Naive thymus-derived CD8-positive, alpha-beta T cell (primary cell): ENCODE results near the gene SPZ1. TPM values are rescaled to one million over a fixed set of nuclear protein-coding genes. Genes with fewer than 3 reads are reported as not detected.
"Not testable (repeated sequence)": the region's sequence is repeated elsewhere in the genome, so short reads cannot be mapped to it uniquely, and the experiment has no call there.

Experiments used
- ATAC-seq, 2 donors: fragments of 150-1000 bp; cut with Tn5 transposase in 1 of 2; sonication (Bioruptor Pico), chemical (Tn5 transposase) in 1 of 2; 1 replicate in 1 of 2; 2 replicates in 1 of 2; pipeline ENCODE4 v1.10.0; 2021; ENCODE audit warnings: mild to moderate bottlenecking in 2 of 2, moderate library complexity in 2 of 2
- POLR2A ChIA-PET: fragments of 350-600 bp; sonication (Branson Sonifier 250); formaldehyde crosslinking; loops from one replicate; lab custom pipeline; 2021; ENCODE audit warnings: antibody characterized with exemption; lab: Charles Lee
- DNase-seq, 10 donors: peaks; one replicate each; pipeline versions ENCODE4 v3.0.0 to v3.0.0-alpha.2; 2020 to 2022
- H3K27ac Mint-ChIP-seq, 10 donors: one replicate each; pipeline ENCODE4 v1.8.0; 2020 to 2022; ENCODE audit warnings: mild to moderate bottlenecking in 10 of 10, mixed read lengths in 10 of 10, moderate library complexity in 4 of 10, inconsistent platforms in 1 of 10
- H3K27me3 Mint-ChIP-seq, 5 donors: one replicate each; pipeline ENCODE4 v1.8.0; 2021 to 2022; ENCODE audit warnings: mixed read lengths in 5 of 5
- H3K36me3 Mint-ChIP-seq, 3 donors: one replicate each; pipeline ENCODE4 v1.8.0; 2020 to 2022; ENCODE audit warnings: mixed read lengths in 3 of 3, mild to moderate bottlenecking in 2 of 3, inconsistent platforms in 1 of 3
- H3K4me1 Mint-ChIP-seq, 4 donors: one replicate each; pipeline ENCODE4 v1.8.0; 2021 to 2022; ENCODE audit warnings: mixed read lengths in 4 of 4
- H3K4me3 Mint-ChIP-seq, 10 donors: one replicate each; pipeline ENCODE4 v1.8.0; 2020 to 2022; ENCODE audit warnings: mild to moderate bottlenecking in 10 of 10, mixed read lengths in 10 of 10, moderate library complexity in 6 of 10, inconsistent platforms in 1 of 10
- H3K9me3 Mint-ChIP-seq, 9 donors: one replicate each; pipeline ENCODE4 v1.8.0; 2020 to 2022; ENCODE audit warnings: mixed read lengths in 9 of 9, mild to moderate bottlenecking in 3 of 9, inconsistent platforms in 1 of 9, moderate library complexity in 1 of 9
- polyA plus RNA-seq, 3 donors: library from polyadenylated mRNA; unstranded; fragments of 300-500 nt; fragmentation: Illumina TruSeq; gene quantifications; one replicate each; pipeline ENCODE4 v1.2.3, GENCODE V29; 2021
- total RNA-seq, 8 experiments: library from RNA in 2 of 8; stranded (reverse) in 2 of 8; gene quantifications; one replicate each; pipeline ENCODE4 v1.2.3 and lab custom pipeline; 2021 to 2026

Gene SPZ1
- total RNA-seq (not detected), polyA plus RNA-seq (not detected), total RNA-seq (lab: John Stamatoyannopoulos, UW) (0 reads per million in 6 experiments)

- DNase-seq (no peak), ATAC-seq (no peak)
- POLR2A ChIA-PET: no interaction called here
- Mint-ChIP-seq H3K4me1 (no peaks in the 10 kb centered on the region), H3K4me3 (no peak within 1 kb of the TSS), H3K27ac (no peak within 1 kb of the TSS), H3K9me3 (peaks cover 0 to 14% (median 0%) of the 10 kb centered on the region in 9 donors), H3K27me3 (peaks cover 0 to 17% (median 7%) of the 10 kb centered on the region in 5 donors), H3K36me3 (peaks cover 0 to 7% (median 3%) of the 10 kb centered on the region in 3 donors)
Measured at GRCh38 chr5:80319702-80320101, at the start of gene SPZ1. Gene SPZ1 (plus strand): TSS chr5:80320002. CDS start chr5:80320216, 214 bp downstream.

- not testable (repeated sequence) for H3K36me3 Mint-ChIP-seq, H3K27me3 Mint-ChIP-seq, H3K9me3 Mint-ChIP-seq, DNase-seq
- Mint-ChIP-seq H3K4me3 (peak overlapping the region; percentile 16 to 88 (median 72)), H3K4me1 (peaks cover 21 to 55% (median 45%) of the 10 kb centered on the region in 4 donors), H3K27ac (peak overlapping the region; percentile 86 to 100 (median 96))
- POLR2A ChIA-PET: interaction anchor here (0.7 to 8.4 kb wide), 18 partner anchors 9 to 176 kb away, joined by 3 to 152 read pairs (median 3); partner anchors contain the start of gene SERINC5
- ATAC-seq: peak in 1 of 2 donors; percentile 22
Measured at GRCh38 chr5:80270543-80270942, 49.3 kb upstream of the SPZ1 start.

- Mint-ChIP-seq H3K9me3 (peaks cover 0 to under 1% (median 0%) of the 10 kb centered on the region in 9 donors), H3K4me1 (peaks cover 9 to 27% (median 21%) of the 10 kb centered on the region in 4 donors), H3K27ac (peak overlapping the region in 5 of 10 donors; percentile 1 to 86 (median 61)), H3K27me3 (no peaks in the 10 kb centered on the region), H3K4me3 (no peak overlapping the region), H3K36me3 (no peaks in the 10 kb centered on the region)
- ATAC-seq (peak; percentile 67 to 88), DNase-seq (peak in 7 of 10 donors; percentile 12 to 72 (median 45))
- POLR2A ChIA-PET: interaction anchor here (0.7 to 2.1 kb wide), 12 partner anchors 19 to 184 kb away, joined by 3 to 21 read pairs (median 4); partner anchors contain the start of gene SERINC5
Measured at GRCh38 chr5:80275347-80275746, 44.5 kb upstream of the SPZ1 start.

GRCh38 chr5:80276186-80276585 is 43.6 kb upstream of the SPZ1 start:
- Mint-ChIP-seq H3K4me1 (peaks cover 9 to 19% (median 15%) of the 10 kb centered on the region in 4 donors), H3K9me3 (no peaks in the 10 kb centered on the region), H3K27ac (peak overlapping the region in 3 of 10 donors; percentile 9 to 45 (median 39)), H3K4me3 (no peak overlapping the region), H3K36me3 (no peaks in the 10 kb centered on the region), H3K27me3 (no peaks in the 10 kb centered on the region)
- DNase-seq: no peak
- POLR2A ChIA-PET: interaction anchor here (0.7 to 1.9 kb wide), 4 partner anchors 22 to 185 kb away, joined by 3 to 21 read pairs (median 4); no protein-coding TSS in a partner anchor
- no peak for ATAC-seq

- ATAC-seq (no peak), DNase-seq (no peak)
- Mint-ChIP-seq H3K36me3 (no peaks in the 10 kb centered on the region), H3K9me3 (no peaks in the 10 kb centered on the region), H3K27me3 (no peaks in the 10 kb centered on the region), H3K27ac (peak overlapping the region in 1 of 10 donors; percentile 16), H3K4me3 (no peak overlapping the region), H3K4me1 (peaks cover 6 to 16% (median 9%) of the 10 kb centered on the region in 4 donors)
- POLR2A ChIA-PET: interaction anchor here (0.6 kb wide), 3 partner anchors 59 to 300 kb away, joined by 3 to 5 read pairs (median 4); no protein-coding TSS in a partner anchor
Measured at GRCh38 chr5:80277191-80277590, 42.6 kb upstream of the SPZ1 start.

- Mint-ChIP-seq H3K27ac (peak overlapping the region in 1 of 10 donors; percentile 25), H3K4me1 (peaks cover 8 to 23% (median 12%) of the 10 kb centered on the region in 4 donors), H3K9me3 (no peaks in the 10 kb centered on the region)
Measured at GRCh38 chr5:80282054-80282453, 37.7 kb upstream of the SPZ1 start.

GRCh38 chr5:80283360-80283759 is 36.4 kb upstream of the SPZ1 start:
- H3K9me3 Mint-ChIP-seq: no peaks in the 10 kb centered on the region
- no peaks in the 10 kb centered on the region for H3K27me3 Mint-ChIP-seq
- ATAC-seq (no peak), DNase-seq (no peak)
- peaks cover 8 to 23% (median 12%) of the 10 kb centered on the region in 4 donors for H3K4me1 Mint-ChIP-seq
- H3K36me3 Mint-ChIP-seq: no peaks in the 10 kb centered on the region
- no peak overlapping the region for H3K4me3 Mint-ChIP-seq
- POLR2A ChIA-PET: interaction anchor here (2.7 kb wide), 1 partner anchor 28 kb away, joined by 6 read pairs; the partner anchor contains the start of gene SERINC5
- no peak overlapping the region for H3K27ac Mint-ChIP-seq

More at GRCh38 chr5:80282054-80282453, 37.7 kb upstream of the SPZ1 start:
- Mint-ChIP-seq H3K36me3 (no peaks in the 10 kb centered on the region), H3K4me3 (no peak overlapping the region), H3K27me3 (no peaks in the 10 kb centered on the region)
- DNase-seq: no peak
- no peak for ATAC-seq
- POLR2A ChIA-PET: no interaction called here

- no peaks in the 10 kb centered on the region for H3K9me3 Mint-ChIP-seq
- peak overlapping the region in 9 of 10 donors; percentile 28 to 87 (median 55) for H3K27ac Mint-ChIP-seq
- ATAC-seq (peak; percentile 89 to 99), DNase-seq (peak in 4 of 10 donors; percentile 27 to 47 (median 38))
- H3K27me3 Mint-ChIP-seq: no peaks in the 10 kb centered on the region
- peaks cover 8 to 23% (median 12%) of the 10 kb centered on the region in 4 donors for H3K4me1 Mint-ChIP-seq
- peak overlapping the region in 7 of 10 donors; percentile 17 to 75 (median 37) for H3K4me3 Mint-ChIP-seq
- H3K36me3 Mint-ChIP-seq: no peaks in the 10 kb centered on the region
- POLR2A ChIA-PET: interaction anchor here (0.7 to 2.7 kb wide), 5 partner anchors 29 to 193 kb away, joined by 3 to 6 read pairs (median 3); partner anchors contain the start of gene SERINC5
Measured at GRCh38 chr5:80284720-80285119, 35.1 kb upstream of the SPZ1 start.

GRCh38 chr5:80288177-80288576 is 31.6 kb upstream of the SPZ1 start:
- Mint-ChIP-seq H3K4me1 (peaks cover 6 to 13% (median 11%) of the 10 kb centered on the region in 4 donors), H3K27me3 (no peaks in the 10 kb centered on the region), H3K9me3 (no peaks in the 10 kb centered on the region), H3K27ac (no peak overlapping the region), H3K4me3 (no peak overlapping the region), H3K36me3 (no peaks in the 10 kb centered on the region)
- DNase-seq: no peak
- POLR2A ChIA-PET: interaction anchor here (0.7 kb wide), 1 partner anchor 185 kb away, joined by 3 read pairs; no protein-coding TSS in a partner anchor
- ATAC-seq: no peak

- ATAC-seq: no peak
- POLR2A ChIA-PET: interaction anchor here (0.5 to 0.6 kb wide), 2 partner anchors 18 to 22 kb away, joined by 3 read pairs; no protein-coding TSS in a partner anchor
- no peak for DNase-seq
- Mint-ChIP-seq H3K27me3 (no peaks in the 10 kb centered on the region), H3K4me3 (no peak overlapping the region), H3K4me1 (peaks cover 6 to 13% (median 11%) of the 10 kb centered on the region in 4 donors), H3K36me3 (peaks cover 0 to 1% (median 0%) of the 10 kb centered on the region in 3 donors), H3K9me3 (no peaks in the 10 kb centered on the region), H3K27ac (no peak overlapping the region)
Measured at GRCh38 chr5:80289320-80289719, 30.5 kb upstream of the SPZ1 start.

GRCh38 chr5:80291761-80292160 is 28.0 kb upstream of the SPZ1 start:
- Mint-ChIP-seq H3K4me1 (no peaks in the 10 kb centered on the region), H3K36me3 (peaks cover 0 to 1% (median 0%) of the 10 kb centered on the region in 3 donors), H3K4me3 (no peak overlapping the region), H3K27ac (no peak overlapping the region), H3K9me3 (no peaks in the 10 kb centered on the region), H3K27me3 (no peaks in the 10 kb centered on the region)
- POLR2A ChIA-PET: no interaction called here
- DNase-seq: no peak
- no peak for ATAC-seq

- Mint-ChIP-seq H3K36me3 (peaks cover 0 to 1% (median 0%) of the 10 kb centered on the region in 3 donors), H3K9me3 (no peaks in the 10 kb centered on the region), H3K27me3 (peaks cover 0 to 3% (median 0%) of the 10 kb centered on the region in 5 donors), H3K4me3 (no peak overlapping the region), H3K27ac (no peak overlapping the region), H3K4me1 (no peaks in the 10 kb centered on the region)
- ATAC-seq: no peak
- POLR2A ChIA-PET: no interaction called here
- DNase-seq: no peak
Measured at GRCh38 chr5:80296121-80296520, 23.7 kb upstream of the SPZ1 start.

GRCh38 chr5:80299601-80300000 is 20.2 kb upstream of the SPZ1 start:
- peaks cover 0 to 3% (median 0%) of the 10 kb centered on the region in 5 donors for H3K27me3 Mint-ChIP-seq
- POLR2A ChIA-PET: no interaction called here
- H3K4me3 Mint-ChIP-seq: no peak overlapping the region
- no peak for DNase-seq
- no peak for ATAC-seq
- no peaks in the 10 kb centered on the region for H3K9me3 Mint-ChIP-seq
- H3K36me3 Mint-ChIP-seq: no peaks in the 10 kb centered on the region
- H3K4me1 Mint-ChIP-seq: no peaks in the 10 kb centered on the region
- H3K27ac Mint-ChIP-seq: no peak overlapping the region
